HUDEP-2 (cell line): ENCODE results near the gene PLIN1.
"Not testable (repeated sequence)": the region's sequence is repeated elsewhere in the genome, so short reads cannot be mapped to it uniquely, and the experiment has no call there.

Source experiments
- DNase-seq, 76 experiments: peaks; one replicate each; lab custom pipeline; 2025; ENCODE audit not compliant: unreplicated experiment in 76 of 76; lab: John Stamatoyannopoulos, UW

PLIN1 gene

GRCh38 chr15:89679212-89679611, at the start of gene PLIN1:
TSS of gene PLIN1 (minus strand) at chr15:89679367. CDS start at chr15:89677489, 1,878 bp downstream.
- no peak for DNase-seq

- DNase-seq = no peak
Observed at GRCh38 chr15:89728254-89728653, 49.1 kb upstream of the PLIN1 start.

- no peak for DNase-seq
Observed at GRCh38 chr15:89725064-89725463, 45.9 kb upstream of the PLIN1 start.

- DNase-seq = no peak
Observed at GRCh38 chr15:89724621-89725020, 45.5 kb upstream of the PLIN1 start.

- no peak for DNase-seq
Observed at GRCh38 chr15:89723031-89723430, 43.9 kb upstream of the PLIN1 start.

GRCh38 chr15:89714775-89715174, 35.6 kb upstream of the PLIN1 start:
- DNase-seq = no peak

- no peak for DNase-seq
Observed at GRCh38 chr15:89707577-89707976, 28.4 kb upstream of the PLIN1 start.

- DNase-seq = no peak
Observed at GRCh38 chr15:89704411-89704810, 25.2 kb upstream of the PLIN1 start.

GRCh38 chr15:89695198-89695597, 16.0 kb upstream of the PLIN1 start:
- no peak for DNase-seq

- no peak for DNase-seq
Observed at GRCh38 chr15:89693696-89694095, 14.5 kb upstream of the PLIN1 start.

GRCh38 chr15:89693091-89693490, 13.9 kb upstream of the PLIN1 start:
- DNase-seq = no peak

GRCh38 chr15:89690276-89691218, 11.4 kb upstream of the PLIN1 start, which contains the start of the genes PEX11A and WDR93:
TSS of gene PEX11A (minus strand) at chr15:89690754. CDS start at chr15:89690632, 122 bp downstream.
TSS of gene WDR93 (plus strand) at chr15:89690811. CDS start at chr15:89701747, 10,936 bp downstream.
- peak in 63 of 76 experiments; percentile 5 to 73 (median 50) for DNase-seq

- not testable (repeated sequence) for DNase-seq
Observed at GRCh38 chr15:89689930-89690275, 10.7 kb upstream of the PLIN1 start.

GRCh38 chr15:89686522-89686921, 7.4 kb upstream of the PLIN1 start:
- DNase-seq = no peak

- DNase-seq = no peak
Observed at GRCh38 chr15:89685995-89686394, 6.8 kb upstream of the PLIN1 start.

- DNase-seq = no peak
Observed at GRCh38 chr15:89681146-89681545, 2.0 kb upstream of the PLIN1 start.

- DNase-seq = no peak
Observed at GRCh38 chr15:89680282-89680873, 1.2 kb upstream of the PLIN1 start.

GRCh38 chr15:89677381-89677780, 1.8 kb downstream of the PLIN1 start:
- DNase-seq = no peak

GRCh38 chr15:89675606-89676005, 3.6 kb downstream of the PLIN1 start:
- no peak for DNase-seq

GRCh38 chr15:89674526-89674925, 4.6 kb downstream of the PLIN1 start:
- no peak for DNase-seq

- peak in 31 of 76 experiments; percentile 6 to 56 (median 19) for DNase-seq
Observed at GRCh38 chr15:89673165-89673512, 6.0 kb downstream of the PLIN1 start.
